ENCODE measurements around the gene SLAMF1. TPM values are rescaled to one million over a fixed set of nuclear protein-coding genes. Genes with fewer than 3 reads are reported as not detected.

SLAMF1 gene
- total RNA-seq, 4 donors from 2014 or later = 0.42 to 7.1 (median 4.4) TPM; not detected in 1

GRCh38 chr1:160578175-160578524, 68.7 kb downstream of the SLAMF1 start:
- intact Hi-C loops (cut with DNase I; ENCODE audit: low total_unique reads) = no loop called here
- TF ChIP-seq POLR2A (IDR thresholded peaks at IDR 0.05) = no peak
- TF ChIP-seq, protein P1, sequence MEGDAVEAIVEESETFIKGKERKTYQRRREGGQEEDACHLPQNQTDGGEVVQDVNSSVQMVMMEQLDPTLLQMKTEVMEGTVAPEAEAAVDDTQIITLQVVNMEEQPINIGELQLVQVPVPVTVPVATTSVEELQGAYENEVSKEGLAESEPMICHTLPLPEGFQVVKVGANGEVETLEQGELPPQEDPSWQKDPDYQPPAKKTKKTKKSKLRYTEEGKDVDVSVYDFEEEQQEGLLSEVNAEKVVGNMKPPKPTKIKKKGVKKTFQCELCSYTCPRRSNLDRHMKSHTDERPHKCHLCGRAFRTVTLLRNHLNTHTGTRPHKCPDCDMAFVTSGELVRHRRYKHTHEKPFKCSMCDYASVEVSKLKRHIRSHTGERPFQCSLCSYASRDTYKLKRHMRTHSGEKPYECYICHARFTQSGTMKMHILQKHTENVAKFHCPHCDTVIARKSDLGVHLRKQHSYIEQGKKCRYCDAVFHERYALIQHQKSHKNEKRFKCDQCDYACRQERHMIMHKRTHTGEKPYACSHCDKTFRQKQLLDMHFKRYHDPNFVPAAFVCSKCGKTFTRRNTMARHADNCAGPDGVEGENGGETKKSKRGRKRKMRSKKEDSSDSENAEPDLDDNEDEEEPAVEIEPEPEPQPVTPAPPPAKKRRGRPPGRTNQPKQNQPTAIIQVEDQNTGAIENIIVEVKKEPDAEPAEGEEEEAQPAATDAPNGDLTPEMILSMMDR (IDR thresholded peaks at IDR 0.05) = no peak
- no peak overlapping the region for H3K4me3 ChIP-seq (ENCODE audit: low read depth, poor library complexity, severe bottlenecking)
- DNase-seq (ENCODE audit: low spot score in 2 of 2) = no peak
- WGBS, 2 donors = 56 to 74% methylated on average over 3 of the region's 3 CpGs

DNA sequence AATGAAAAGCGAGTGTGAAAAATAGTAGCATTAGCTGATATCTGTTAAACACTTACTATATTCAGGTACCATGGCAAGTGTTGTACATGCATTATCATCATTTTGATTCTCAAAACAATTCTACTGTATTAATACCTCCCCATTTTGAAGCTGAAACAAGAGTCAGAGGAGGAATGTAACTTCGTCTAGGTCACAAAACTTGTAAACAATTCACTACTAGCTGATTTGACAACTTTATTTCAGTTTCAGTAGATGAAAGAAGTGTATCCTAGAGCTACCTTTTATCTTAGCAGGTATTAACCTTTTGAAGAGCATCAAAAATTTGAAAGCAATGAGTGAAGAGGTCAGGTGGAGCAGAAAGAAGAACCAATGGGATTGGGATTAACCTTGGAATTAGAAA, 69.2 kb downstream of the SLAMF1 start:
- TF ChIP-seq, protein P1 (IDR thresholded peaks at IDR 0.05) = no peak
- TF ChIP-seq POLR2A (IDR thresholded peaks at IDR 0.05) = no peak
- 61 to 69% methylated on average over 2 of the region's 2 CpGs for WGBS, 2 donors
- intact Hi-C loops (cut with DNase I; ENCODE audit: low total_unique reads) = no loop called here
- H3K4me3 ChIP-seq (ENCODE audit: low read depth, poor library complexity, severe bottlenecking) = no peak overlapping the region
- no peak for DNase-seq (ENCODE audit: low spot score in 2 of 2)

GRCh38 chr1:160576884-160577283, 70.0 kb downstream of the SLAMF1 start:
- DNase-seq (ENCODE audit: low spot score in 2 of 2) = no peak
- intact Hi-C loops (cut with DNase I; ENCODE audit: low total_unique reads) = no loop called here
- WGBS, 2 donors = 40 to 43% methylated on average over 2 of the region's 2 CpGs
- H3K4me3 ChIP-seq (ENCODE audit: low read depth, poor library complexity, severe bottlenecking) = no peak overlapping the region
- TF ChIP-seq, protein P1 (IDR thresholded peaks at IDR 0.05) = no peak
- TF ChIP-seq POLR2A (IDR thresholded peaks at IDR 0.05) = no peak

DNA sequence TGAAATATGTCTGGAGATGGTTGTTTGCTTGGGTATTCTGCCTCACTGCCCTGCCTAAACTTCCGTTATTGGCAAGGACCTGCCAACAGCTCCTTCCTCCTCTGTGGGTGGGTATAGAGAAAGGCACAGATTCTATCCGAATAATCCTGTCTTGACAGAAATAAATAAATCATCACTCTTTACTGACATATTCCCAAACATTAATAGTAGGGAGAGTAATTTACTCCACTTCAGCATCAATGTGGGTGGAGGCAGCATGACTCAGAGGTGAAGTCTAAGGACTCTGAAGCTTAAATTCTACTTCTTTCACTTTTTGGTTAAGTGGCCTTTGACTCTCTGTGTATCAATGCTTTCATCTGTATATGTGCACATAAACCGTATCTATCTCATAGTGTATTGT, 70.5 kb downstream of the SLAMF1 start:
- no peak for DNase-seq (ENCODE audit: low spot score in 2 of 2)
- TF ChIP-seq POLR2A (IDR thresholded peaks at IDR 0.05) = no peak
- TF ChIP-seq, protein P1 (IDR thresholded peaks at IDR 0.05) = no peak
- no peak overlapping the region for H3K4me3 ChIP-seq (ENCODE audit: low read depth, poor library complexity, severe bottlenecking)
- intact Hi-C loops (cut with DNase I; ENCODE audit: low total_unique reads) = no loop called here
- WGBS, 2 donors = 53 to 68% methylated on average over 3 of the region's 3 CpGs

DNA sequence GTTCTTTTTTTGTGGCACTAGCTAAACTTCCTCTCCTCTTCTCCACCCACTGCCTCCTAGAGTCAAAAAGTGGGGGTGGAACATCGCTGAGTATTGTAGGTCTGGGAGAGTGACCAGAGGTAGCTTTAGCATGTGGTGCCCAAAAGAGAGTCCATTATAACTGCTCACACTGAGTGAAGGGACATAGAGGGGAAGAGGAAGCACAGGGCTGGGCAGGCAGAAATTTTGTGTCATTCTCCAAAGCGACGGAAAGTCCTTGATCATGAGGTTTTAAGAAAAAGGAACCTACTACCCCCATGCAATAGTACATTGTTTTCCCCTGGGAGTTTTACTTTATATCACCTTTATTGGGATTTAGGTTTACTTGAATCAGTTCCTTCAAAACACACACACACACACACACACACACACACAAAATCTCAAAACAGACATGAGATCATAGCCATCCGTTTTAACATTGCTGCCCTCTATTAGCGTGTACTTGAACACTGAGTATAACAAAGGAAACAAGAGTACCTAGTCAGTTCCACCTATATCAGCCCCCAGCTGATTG, 71.7 kb downstream of the SLAMF1 start:
- whole genome bisulfite sequencing, 2 donors = 73 to 77% methylated on average over 5 of the region's 5 CpGs
- H3K4me3 ChIP-seq (ENCODE audit: low read depth, poor library complexity, severe bottlenecking) = no peak overlapping the region
- no peak for TF ChIP-seq POLR2A (IDR thresholded peaks at IDR 0.05)
- intact Hi-C loops (cut with DNase I; ENCODE audit: low total_unique reads) = no loop called here
- no peak for DNase-seq (ENCODE audit: low spot score in 2 of 2)

DNA sequence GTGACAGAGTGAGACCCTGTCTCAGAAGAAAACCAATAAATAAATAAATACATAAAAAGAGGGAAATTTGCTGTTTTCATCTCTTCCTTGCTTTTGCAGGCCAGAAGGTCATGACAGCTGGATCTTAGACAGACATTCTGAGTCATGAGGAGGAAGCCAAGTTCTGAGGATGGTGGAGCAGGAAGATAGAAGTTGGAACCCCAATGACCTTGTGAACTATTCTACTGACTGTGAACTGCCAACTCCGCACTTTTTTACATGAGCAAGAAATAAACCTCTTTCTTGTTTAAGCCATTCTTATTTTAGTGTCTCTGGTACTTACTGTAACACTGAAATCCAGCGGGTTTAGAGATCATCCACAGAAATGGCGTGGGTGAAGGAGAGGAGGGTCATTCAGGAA, 76.0 kb downstream of the SLAMF1 start:
- no peak overlapping the region for H3K4me3 ChIP-seq (ENCODE audit: low read depth, poor library complexity, severe bottlenecking)
- intact Hi-C loops (cut with DNase I; ENCODE audit: low total_unique reads) = no loop called here
- 84 to 90% methylated on average over 3 of the region's 3 CpGs for WGBS, 2 donors
- no peak for DNase-seq (ENCODE audit: low spot score in 2 of 2)
- TF ChIP-seq, protein P1 (IDR thresholded peaks at IDR 0.05) = no peak
- no peak for TF ChIP-seq POLR2A (IDR thresholded peaks at IDR 0.05)

Measured in lower leg skin (tissue), 4 donors.